H4 (cell line): ENCODE measurements around the gene EIF4E2. TPM values are rescaled to one million over a fixed set of nuclear protein-coding genes. Genes with fewer than 3 reads are reported as not detected.
A peak's percentile ranks its signal among the peaks of the same experiment; 100 is the strongest.
"Not testable (repeated sequence)": the region's sequence is repeated elsewhere in the genome, so short reads cannot be mapped to it uniquely, and the experiment has no call there.

Experiments
- DNase-seq: peaks from one replicate; pipeline ENCODE4 v3.0.0-alpha.2; 2015; ENCODE audit warnings: low spot score
- total RNA-seq: library from RNA; depleted of rRNA; stranded (reverse); fragments of >200 nt; shearing (Covaris generic); gene quantifications from 2 replicates; pipeline ENCODE4 v1.2.3, GENCODE V29; 2014

Gene EIF4E2
- total RNA-seq, 1 experiment from 2014 or later, result 97.7 TPM

DNA sequence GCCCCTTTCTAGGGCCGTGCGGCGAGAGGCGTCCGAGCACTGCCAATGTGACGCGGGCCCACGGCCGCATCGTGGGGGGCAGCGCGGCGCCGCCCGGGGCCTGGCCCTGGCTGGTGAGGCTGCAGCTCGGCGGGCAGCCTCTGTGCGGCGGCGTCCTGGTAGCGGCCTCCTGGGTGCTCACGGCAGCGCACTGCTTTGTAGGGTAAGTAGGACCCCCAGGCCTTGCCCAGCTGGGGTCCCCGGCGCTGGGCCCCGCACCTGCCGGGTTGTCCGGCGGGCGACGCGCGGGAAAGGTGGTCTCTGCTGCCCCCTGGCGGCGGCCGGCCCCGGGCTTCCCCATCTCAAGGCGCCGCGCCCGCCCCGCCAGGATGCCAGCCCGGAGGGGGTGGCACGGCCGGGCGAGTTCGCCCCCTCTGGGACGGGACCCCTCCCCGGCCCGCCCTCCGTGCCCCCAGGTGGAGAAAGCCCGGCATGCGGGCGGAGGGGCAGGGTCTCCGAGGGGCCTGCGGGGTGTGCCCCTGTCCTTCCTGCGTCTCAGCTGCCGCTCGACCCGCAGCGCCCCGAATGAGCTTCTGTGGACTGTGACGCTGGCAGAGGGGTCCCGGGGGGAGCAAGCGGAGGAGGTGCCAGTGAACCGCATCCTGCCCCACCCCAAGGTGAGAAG, 28.4 kb upstream of the EIF4E2 start:
- DNase-seq, result no peak

- no peak for DNase-seq
These were observed 27.7 kb upstream of the EIF4E2 start for GRCh38 chr2:232522623-232523401.

- no peak for DNase-seq
These were observed 27.1 kb upstream of the EIF4E2 start for GRCh38 chr2:232523402-232523681.

- DNase-seq, result no peak
These were observed 26.5 kb upstream of the EIF4E2 start for GRCh38 chr2:232523682-232524597.

GRCh38 chr2:232524771-232525170, 25.7 kb upstream of the EIF4E2 start:
- no peak for DNase-seq

- no peak for DNase-seq
These were observed 25.3 kb upstream of the EIF4E2 start for GRCh38 chr2:232525199-232525598.

- DNase-seq, result no peak
These were observed 24.6 kb upstream of the EIF4E2 start, which contains the start of gene CHRND for GRCh38 chr2:232525791-232526371. Gene CHRND (plus strand): TSS chr2:232526160. CDS start chr2:232526216, 56 bp downstream.

- DNase-seq, result no peak
These were observed 24.0 kb upstream of the EIF4E2 start for GRCh38 chr2:232526372-232526941.

DNA sequence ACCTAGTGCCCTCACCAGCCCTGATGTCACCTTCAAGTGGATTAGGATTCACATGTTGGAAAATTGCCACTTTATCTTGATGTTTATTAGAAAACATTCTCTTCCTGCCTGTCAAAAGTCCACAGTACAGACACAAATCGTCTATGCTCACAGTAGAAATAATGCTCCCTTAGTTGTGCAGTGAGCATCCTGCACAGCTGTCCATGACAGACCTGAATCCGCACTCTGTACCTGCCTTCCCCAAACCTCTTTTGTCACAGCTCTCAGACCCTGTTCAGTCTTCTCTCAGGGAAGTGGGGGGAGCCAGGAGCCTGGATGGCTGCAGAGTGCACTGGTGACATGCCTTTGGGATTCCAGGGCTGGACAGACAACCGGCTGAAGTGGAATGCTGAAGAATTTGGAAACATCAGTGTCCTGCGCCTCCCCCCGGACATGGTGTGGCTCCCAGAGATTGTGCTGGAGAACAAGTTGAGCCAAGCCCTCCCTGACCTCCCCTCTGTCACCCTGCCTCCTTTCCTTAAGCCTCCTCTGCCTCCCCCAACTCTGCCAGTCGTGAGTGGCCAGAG, 22.5 kb upstream of the EIF4E2 start:
- DNase-seq, result no peak

GRCh38 chr2:232528746-232529460, 21.6 kb upstream of the EIF4E2 start:
- DNase-seq, result peak; percentile 30

DNA sequence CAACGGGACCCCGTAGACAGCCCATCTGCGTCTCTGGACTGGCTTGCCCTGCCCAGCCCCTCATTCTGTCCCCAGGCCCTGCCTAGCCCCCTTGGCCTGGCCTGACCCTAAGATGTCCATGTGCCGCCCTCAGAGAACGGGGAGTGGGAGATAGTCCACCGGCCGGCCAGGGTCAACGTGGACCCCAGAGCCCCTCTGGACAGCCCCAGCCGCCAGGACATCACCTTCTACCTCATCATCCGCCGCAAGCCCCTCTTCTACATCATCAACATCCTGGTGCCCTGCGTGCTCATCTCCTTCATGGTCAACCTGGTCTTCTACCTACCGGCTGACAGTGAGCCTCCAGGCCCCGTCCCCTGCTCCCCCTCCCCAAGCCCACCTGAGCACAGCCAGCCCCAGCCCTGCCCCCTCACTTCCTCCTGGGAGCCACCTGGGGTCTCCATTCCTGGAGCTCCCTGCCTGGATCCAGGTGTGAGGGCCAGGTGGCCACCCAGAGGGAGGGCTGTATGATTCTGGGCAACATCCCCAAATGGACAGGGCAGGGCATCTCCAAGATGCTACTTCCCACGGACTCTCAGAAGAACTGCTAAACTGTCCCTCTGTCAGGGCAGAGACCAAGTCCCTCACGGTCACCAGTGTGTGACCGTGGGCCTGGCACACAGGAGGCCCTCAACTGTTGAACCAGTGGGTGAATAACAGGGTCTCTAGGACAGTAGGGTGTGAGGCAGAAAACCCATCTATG, 20.5 kb upstream of the EIF4E2 start:
- no peak for DNase-seq

GRCh38 chr2:232530626-232531260, 19.7 kb upstream of the EIF4E2 start:
- DNase-seq, result no peak

- no peak for DNase-seq
These were observed 18.1 kb upstream of the EIF4E2 start for GRCh38 chr2:232532419-232532818.

DNA sequence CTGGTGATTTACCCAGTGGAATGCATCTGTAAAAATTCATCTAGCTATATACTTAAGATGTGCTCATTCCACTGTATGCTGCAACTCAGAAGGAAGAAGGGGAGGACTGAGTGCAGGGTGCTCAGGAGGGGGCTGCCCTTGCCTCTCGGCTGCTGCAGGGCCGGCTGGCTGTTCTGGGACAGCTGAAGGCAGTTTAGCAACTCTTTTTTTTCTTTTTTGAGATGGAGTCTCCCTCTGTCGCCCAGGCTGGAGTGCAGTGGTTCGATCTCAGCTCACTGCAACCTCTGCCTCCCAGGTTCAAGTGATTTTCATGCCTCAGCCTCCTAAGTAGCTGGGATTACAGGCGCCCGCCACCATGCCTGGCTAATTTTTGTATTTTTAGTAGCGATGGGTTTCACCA, 17.7 kb upstream of the EIF4E2 start:
- not testable (repeated sequence) for DNase-seq

DNA sequence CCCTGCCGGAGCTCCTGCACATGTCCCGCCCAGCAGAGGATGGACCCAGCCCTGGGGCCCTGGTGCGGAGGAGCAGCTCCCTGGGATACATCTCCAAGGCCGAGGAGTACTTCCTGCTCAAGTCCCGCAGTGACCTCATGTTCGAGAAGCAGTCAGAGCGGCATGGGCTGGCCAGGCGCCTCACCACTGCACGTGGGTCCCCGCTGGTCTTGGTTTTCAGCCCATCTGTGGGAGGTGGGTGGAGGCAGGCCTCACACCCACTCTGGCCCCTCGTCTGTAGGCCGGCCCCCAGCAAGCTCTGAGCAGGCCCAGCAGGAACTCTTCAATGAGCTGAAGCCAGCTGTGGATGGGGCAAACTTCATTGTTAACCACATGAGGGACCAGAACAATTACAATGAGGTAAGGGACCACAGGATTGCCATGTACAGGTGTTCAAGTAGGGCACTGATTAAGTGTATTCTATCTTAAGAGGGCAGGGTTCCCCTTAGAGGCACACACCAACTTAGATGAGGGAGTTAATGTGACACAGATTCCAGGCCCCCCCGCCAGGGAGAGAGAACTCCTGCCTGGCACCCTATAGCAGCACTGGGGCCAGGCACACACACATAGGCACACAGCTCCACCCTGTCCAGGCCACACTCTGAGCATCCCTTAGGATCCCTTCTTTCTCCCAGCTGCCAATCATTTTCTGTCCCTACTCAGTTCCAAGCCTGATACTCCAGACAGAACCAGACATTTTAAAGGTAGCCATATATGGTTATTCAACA, 16.4 kb upstream of the EIF4E2 start:
- DNase-seq, result no peak

GRCh38 chr2:232534940-232535651, 15.4 kb upstream of the EIF4E2 start:
- DNase-seq, result no peak

DNA sequence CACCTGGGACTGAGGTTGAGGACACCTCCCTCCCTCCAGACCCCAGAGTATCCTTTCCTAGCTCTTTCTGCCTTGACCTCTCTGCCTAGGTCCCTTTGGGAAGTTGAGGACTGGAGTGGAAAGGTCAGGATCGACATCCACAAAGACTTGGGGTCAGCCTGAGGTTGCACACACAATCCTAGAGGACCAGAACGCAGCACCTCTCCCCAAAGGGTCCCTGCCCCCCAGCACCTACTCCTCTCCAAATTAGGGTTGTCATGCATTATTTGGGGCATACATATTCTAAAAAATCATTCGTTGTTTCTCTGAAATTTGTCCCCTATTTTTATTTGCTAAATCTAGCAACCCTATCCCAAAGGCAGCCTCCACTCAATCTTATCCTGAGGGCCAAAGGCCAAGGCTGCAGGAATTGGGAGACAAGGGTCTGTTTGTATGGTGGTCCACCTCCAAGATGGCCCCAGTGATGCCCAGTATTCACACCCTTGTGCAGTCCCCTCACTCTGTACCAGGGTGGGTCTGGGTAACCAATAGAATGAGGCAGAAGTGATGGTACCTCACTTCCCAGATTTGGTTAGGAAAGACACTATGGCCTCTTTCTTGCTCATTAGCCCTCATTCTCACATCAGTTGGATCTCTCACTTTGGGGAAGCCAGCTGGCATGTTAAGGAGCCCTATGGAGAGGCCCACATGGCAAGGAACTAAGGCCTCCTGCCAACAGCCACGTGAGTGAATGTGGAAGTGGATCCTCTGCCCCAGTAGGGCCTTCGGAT, 14.5 kb upstream of the EIF4E2 start:
- no peak for DNase-seq
